Heart left ventricle (tissue), 16 donors: ENCODE results near the gene GALNT9. TPM values are rescaled to one million over a fixed set of nuclear protein-coding genes. Genes with fewer than 3 reads are reported as not detected.

Experiments
- ATAC-seq, 4 donors: fragments of 200-7000 bp; cut with Tn5 transposase; one replicate each; pipeline ENCODE4 v1.9.1; 2020 to 2022; ENCODE audit warnings: moderate library complexity in 4 of 4, mild to moderate bottlenecking in 3 of 4, moderate number of reproducible peaks in 1 of 4
- DNase-seq, 5 donors: peaks; one replicate each; pipeline ENCODE4 v3.0.0-alpha.2; 2020
- H3K27ac ChIP-seq, 12 donors: fragments of 200-600 bp; sonication (generic) in 4 of 12; one replicate each; pipeline versions ENCODE4 v1.5.0 to v1.8.0; 2016 to 2022; ENCODE audit warnings: mild to moderate bottlenecking in 2 of 12
- H3K27me3 ChIP-seq, 9 donors: fragments of 200-600 bp; sonication (generic) in 2 of 9; one replicate each; pipeline versions ENCODE4 v1.5.1 to v1.8.0; 2016 to 2022; ENCODE audit warnings: mild to moderate bottlenecking in 3 of 9
- H3K36me3 ChIP-seq, 9 donors: fragments of 200-600 bp; sonication (generic) in 2 of 9; one replicate each; pipeline versions ENCODE4 v1.5.0 to v1.8.0; 2018 to 2022; ENCODE audit warnings: mild to moderate bottlenecking in 2 of 9
- H3K4me1 ChIP-seq, 12 donors: fragments of 200-600 bp; sonication (generic) in 4 of 12; one replicate each; pipeline versions ENCODE4 v1.5.0 to v1.8.0; 2016 to 2022; ENCODE audit warnings: mild to moderate bottlenecking in 3 of 12
- H3K4me3 ChIP-seq, 12 donors: fragments of 200-600 bp; sonication (generic) in 4 of 12; one replicate each; pipeline versions ENCODE4 v1.5.0 to v1.8.0; 2017 to 2022; ENCODE audit warnings: mild to moderate bottlenecking in 9 of 12, moderate library complexity in 4 of 12
- H3K9me3 ChIP-seq, 12 donors: fragments of 200-600 bp; sonication (generic) in 4 of 12; one replicate each; pipeline versions ENCODE4 v1.5.0 to v1.8.0; 2016 to 2022; ENCODE audit warnings: mild to moderate bottlenecking in 1 of 12
- CTCF ChIP-seq, 12 donors: fragments of 200-600 bp; sonication (generic) in 4 of 12; IDR thresholded peaks; one replicate each; pipeline versions ENCODE4 v1.5.0 to v1.8.0; 2018 to 2022; ENCODE audit warnings: antibody characterized with exemption in 12 of 12, mild to moderate bottlenecking in 5 of 12
- POLR2A ChIP-seq, 2 donors: fragments of 450-650 bp; IDR thresholded peaks; one replicate each; pipeline ENCODE4 v1.6.1; 2017; ENCODE audit warnings: antibody characterized with exemption in 2 of 2, mild to moderate bottlenecking in 2 of 2, moderate library complexity in 2 of 2
- WGBS, 4 donors: extraction: QIAGEN DNeasy Blood & Tissue Kit in 2 of 4; methylation state at CpG; one replicate each; pipeline versions ENCODE4 v1.1.5 to v1.1.7; 2013 to 2018; 5-methylcytosine and 5-hydroxymethylcytosine counted together
- intact Hi-C, 10 donors: fragments of 100-400 bp; cut with DNase I; formaldehyde crosslinking; loops; one replicate each; pipeline versions ENCODE4 v1.11.1 to v1.14.2; 2022
- polyA plus RNA-seq, 2 donors: library from polyadenylated mRNA; stranded (reverse); fragments of 200-250 nt; gene quantifications; one replicate each; pipeline ENCODE4 v1.2.3, GENCODE V29; 2013
- total RNA-seq, 9 donors: library from RNA; depleted of rRNA in 2 of 9; stranded (reverse); fragments of >200 nt in 2 of 9; fragmentation: NEBNext Ultra II Directional in 3 of 9; extraction: Animal tissue kit (Norgen Biotek cat#: 25700) in 3 of 9; gene quantifications; one replicate each; pipeline versions ENCODE4 v1.1.0 to v1.2.4, GENCODE V29; 2016 to 2023
- donor health status: ischemic (EF 13 %, LVEDD 7.1; RV severe dilation, severe dysfunction).
- donor health status: healthy with polysubstance abuse.
- donor health status: DM: no; HTN: yes; CAD: no.
- donor health status: DM: no; HTN: no; CAD: no.
- donor health status: ischemic (EF 25% LVEDD 6.9; RV normal size, moderate dysfunction).
- donor health status: ischemic (EF 25% LVEDD 5.7; RV mildly dilated, moderate dysfunction).
- donor health status: healthy.
- donor health status: DM: yes; HTN: yes; CAD: no.
- donor health status: ischemic (EF 35%, LVEDD 5.7; RV mildly dilated, moderate dysfunction).
- donor health status: nonischemic (EF 11% LVEDD 7.7; RV severe dilation, severe dysfunction).
- donor health status: DM: yes; HTN: yes; CAD: no.
- donor health status: PGD.
- donor health status: ischemic (EF 29% LVEDD 5.4; RV normal size, mild dysfunction).
- donor health status: nonischemic (EF 23%, LVEDD 6.1; RV moderate dilation, normal function).

The GALNT9 gene
- total and polyA plus RNA-seq, 11 donors = 10.3 TPM; not detected in 10

GRCh38 chr12:132352896-132353800 is 23.8 kb upstream of the GALNT9 start:
- TF ChIP-seq CTCF (IDR thresholded peaks at IDR 0.05) = no peak
- no peak for TF ChIP-seq POLR2A (IDR thresholded peaks at IDR 0.05)
- Histone ChIP-seq H3K9me3 (peaks cover 0 to 4% (median 0%) of the 10 kb centered on the region in 12 donors), H3K27ac (no peak overlapping the region), H3K27me3 (peaks cover 0 to 59% (median 11%) of the 10 kb centered on the region in 9 donors), H3K4me1 (no peaks in the 10 kb centered on the region), H3K36me3 (no peaks in the 10 kb centered on the region), H3K4me3 (no peak overlapping the region)
- DNase-seq = peak in 2 of 5 donors; percentile 20 to 55
- 67 to 76% (median 69%) methylated on average over 31 to 42 of the region's 42 CpGs for WGBS, 4 donors
- no peak for ATAC-seq
- intact Hi-C loops = no loop called here

- TF ChIP-seq CTCF (IDR thresholded peaks at IDR 0.05) (no peak), POLR2A (IDR thresholded peaks at IDR 0.05) (no peak)
- intact Hi-C loops = no loop called here
- no peak overlapping the region for H3K4me3 ChIP-seq
- H3K36me3 ChIP-seq = no peaks in the 10 kb centered on the region
- peaks cover 0 to 54% (median 11%) of the 10 kb centered on the region in 9 donors for H3K27me3 ChIP-seq
- H3K4me1 ChIP-seq = no peaks in the 10 kb centered on the region
- WGBS, 4 donors = 80 to 88% (median 84%) methylated on average over 10 to 24 of the region's 24 CpGs
- ATAC-seq (no peak), DNase-seq (peak in 2 of 5 donors; percentile 15 to 37)
- peaks cover 0 to 4% (median 0%) of the 10 kb centered on the region in 12 donors for H3K9me3 ChIP-seq
- no peak overlapping the region for H3K27ac ChIP-seq
These were observed 22.5 kb upstream of the GALNT9 start for GRCh38 chr12:132351751-132352495.

GRCh38 chr12:132349501-132350131 is 20.2 kb upstream of the GALNT9 start:
- WGBS, 4 donors = 68 to 87% (median 74%) methylated on average over 1 of the region's 1 CpG
- no peak for ATAC-seq
- Histone ChIP-seq H3K9me3 (no peaks in the 10 kb centered on the region), H3K27ac (no peak overlapping the region), H3K27me3 (peaks cover 0 to 49% (median 10%) of the 10 kb centered on the region in 9 donors), H3K4me3 (no peak overlapping the region), H3K36me3 (no peaks in the 10 kb centered on the region), H3K4me1 (no peaks in the 10 kb centered on the region)
- TF ChIP-seq CTCF (IDR thresholded peaks at IDR 0.05) (no peak), POLR2A (IDR thresholded peaks at IDR 0.05) (no peak)
- intact Hi-C loops = no loop called here
- no peak for DNase-seq
